K562 (cell line): Measurements from ENCODE around the gene CTBP2. TPM values are rescaled to one million over a fixed set of nuclear protein-coding genes. Genes with fewer than 3 reads are reported as not detected.

ENCODE experiments used
- ARNT ChIP-seq, 2 experiments: fragments of 450-650 bp; IDR thresholded peaks; 2 replicates each; pipeline ENCODE4 v1.6.1; 2016; ENCODE audit warnings: mild to moderate bottlenecking in 1 of 2
- MEF2D ChIP-seq: conservative IDR thresholded peaks from 2 replicates; pipeline ENCODE4 v1.6.1; 2016; ENCODE audit warnings: low read depth, missing genetic modification characterization, missing compliant biosample characterization
- PTRF ChIP-seq: fragments of 450-650 bp; IDR thresholded peaks from 2 replicates; pipeline ENCODE4 v1.6.1; 2016; ENCODE audit warnings: mild to moderate bottlenecking, missing genetic modification characterization, missing compliant biosample characterization
- RB1 ChIP-seq: fragments of 450-650 bp; IDR thresholded peaks from 2 replicates; pipeline ENCODE4 v1.6.1; 2017; ENCODE audit warnings: low read depth, mild to moderate bottlenecking
- RBBP5 ChIP-seq: fragments of 200-600 bp; sonication (generic); IDR thresholded peaks from 2 replicates; pipeline ENCODE4 v1.6.1; 2012; ENCODE audit warnings: borderline replicate concordance, mild to moderate bottlenecking, low read length, control low read depth, inconsistent platforms; ENCODE audit not compliant: insufficient read depth, poor library complexity, severe bottlenecking
- SMAD3 ChIP-seq: fragments of 450-650 bp; formaldehyde crosslinking; conservative IDR thresholded peaks from 2 replicates; pipeline ENCODE4 v1.4.0; 2020; ENCODE audit warnings: mild to moderate bottlenecking
- ZFP1 ChIP-seq: fragments of 450-650 bp; formaldehyde crosslinking; IDR thresholded peaks from 2 replicates; pipeline ENCODE4 v1.4.0; 2020; ENCODE audit warnings: mild to moderate bottlenecking, mixed read lengths
- ZNF780A ChIP-seq: fragments of 250-450 bp; sonication (Bioruptor Pico); IDR thresholded peaks from 2 replicates; pipeline ENCODE4 v1.5.0; 2021; ENCODE audit warnings: mild to moderate bottlenecking
- polyA plus RNA-seq, 8 experiments: library from polyadenylated mRNA; depleted of rRNA in 4 of 8; stranded (reverse) in 5 of 8; unstranded in 3 of 8; fragments of >200 nt; fragmentation: Nextera tagmentation in 2 of 8; fragmentation: Illumina TruSeq in 1 of 8; extraction: Ambion mirVana in 2 of 8; extraction: Trizol in 1 of 8; gene quantifications; 2 replicates each; pipeline versions ENCODE4 v1.2.1 to v1.2.3, GENCODE V29; 2011 to 2014; ENCODE audit warnings: inconsistent platforms in 1 of 8, missing spikeins in 1 of 8
- total RNA-seq, 7 experiments: library from RNA; depleted of rRNA in 6 of 7; stranded (reverse); fragments of >200 nt in 6 of 7; fragmentation: Illumina TruSeq in 2 of 7; extraction: Trizol in 2 of 7; gene quantifications; 2 replicates each; pipeline versions ENCODE4 v1.2.1 to v1.2.3, GENCODE V29; 2011 to 2021; ENCODE audit warnings: low replicate concordance in 1 of 7
- TF ChIP-seq, protein P1 (sequence below): fragments of 250-450 bp; sonication (Bioruptor Pico); IDR thresholded peaks from 2 replicates; pipeline ENCODE4 v1.5.0; 2021; ENCODE audit warnings: mild to moderate bottlenecking, moderate library complexity

Gene CTBP2
- total and polyA plus RNA-seq, 9 of the 15 experiments (the other 6 are each of a cell fraction or from before 2014, with no cell fraction given) = 1.3 to 8.8 (median 5.1) TPM

DNA sequence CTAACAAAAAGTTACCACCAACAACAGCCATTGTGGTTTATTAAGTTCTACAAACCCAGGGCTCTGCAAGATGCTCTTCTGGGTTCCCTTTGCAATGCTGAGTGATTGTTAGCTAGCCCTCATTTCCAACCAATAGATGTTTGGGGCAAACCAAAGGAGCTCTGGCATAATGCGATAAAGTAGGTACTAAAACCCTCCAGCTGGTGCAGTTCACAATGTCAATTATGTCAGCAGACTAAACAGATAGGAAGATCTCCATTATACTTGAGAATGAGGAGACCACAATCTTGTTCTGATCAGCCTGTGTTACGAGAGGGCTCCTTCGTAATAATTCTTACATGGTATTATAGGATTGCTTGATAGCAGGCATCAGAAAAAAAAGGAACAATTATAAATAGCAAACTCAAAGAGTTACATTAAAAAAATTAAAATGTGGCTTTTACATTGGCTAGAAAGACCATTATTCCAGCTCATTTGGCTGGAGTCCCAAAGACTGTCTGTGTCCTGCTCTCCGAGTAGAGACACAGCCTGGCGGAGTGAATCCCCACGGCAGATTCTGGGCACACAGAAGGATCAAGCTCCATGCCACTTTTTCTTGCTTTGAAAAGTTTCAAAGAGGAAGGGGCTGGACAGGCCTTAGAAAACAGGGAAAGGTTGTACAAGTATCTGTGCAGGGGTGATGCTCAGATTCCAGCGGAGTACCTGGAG lies 124.6 kb downstream of the CTBP2 start (continued):
- TF ChIP-seq RBBP5 (no peak), ZNF780A (no peak), PTRF (tag) (no peak), ZFP1 (CRISPR knock-in tag) (no peak), ARNT (IDR thresholded peaks at IDR 0.05) (no peak), SMAD3 (CRISPR knock-in tag) (no peak), RB1 (no peak), MEF2D (tag) (no peak)
- TF ChIP-seq, protein P1, sequence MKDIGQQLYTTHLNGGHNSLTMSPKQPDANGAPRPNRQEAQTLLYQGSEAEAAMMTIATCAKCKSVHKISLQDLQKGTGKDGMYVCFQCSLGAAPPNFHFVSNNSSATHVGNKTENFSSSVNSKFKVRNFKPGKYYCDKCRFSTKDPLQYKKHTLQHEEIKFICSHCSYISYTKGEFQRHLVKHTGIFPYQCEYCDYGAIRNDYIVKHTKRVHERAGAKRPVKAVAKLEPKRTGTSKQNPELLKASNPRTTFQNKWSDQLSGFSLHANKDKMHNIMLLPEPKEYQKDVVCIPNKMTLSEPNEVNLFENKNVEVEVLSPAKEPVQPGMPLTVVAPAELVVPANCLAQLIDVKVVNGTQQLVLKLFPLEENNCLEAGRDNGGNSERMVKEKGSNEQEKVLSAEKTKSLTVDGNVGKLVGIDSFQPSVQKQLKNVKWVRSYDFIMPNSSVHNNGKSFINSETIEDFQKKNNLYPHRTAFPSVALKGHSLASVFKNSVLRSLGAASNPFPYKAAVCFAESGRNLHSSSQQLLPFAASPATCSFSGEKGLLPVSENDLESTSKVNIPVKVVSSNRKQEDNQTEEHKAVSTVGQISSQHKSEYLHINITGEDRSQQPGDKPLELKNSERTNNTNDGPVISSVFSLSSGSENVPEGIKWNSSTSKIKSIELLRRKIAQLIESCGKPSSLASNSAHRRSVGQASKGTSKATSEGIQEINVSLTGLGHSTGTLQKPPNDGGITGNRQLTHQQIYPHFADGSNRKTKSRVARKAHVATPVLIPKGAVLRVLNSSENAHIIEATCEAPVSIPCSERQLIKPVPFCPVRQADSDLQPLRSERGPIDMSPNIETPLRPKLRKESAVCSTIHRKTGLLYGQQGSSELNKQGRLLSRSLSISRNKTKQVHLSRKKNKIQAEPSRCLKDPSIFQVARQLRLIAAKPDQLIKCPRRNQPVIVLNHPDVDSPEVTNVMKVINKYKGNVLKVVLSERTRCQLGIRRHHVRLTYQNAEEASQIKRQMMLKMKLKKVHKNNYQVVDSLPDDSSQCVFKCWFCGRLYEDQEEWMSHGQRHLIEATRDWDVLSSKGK (CRISPR knock-in tag) = no peak
